ENCODE results near the gene IMPG1. TPM values are rescaled to one million over a fixed set of nuclear protein-coding genes. Genes with fewer than 3 reads are reported as not detected.

IMPG1 gene
- total and polyA plus RNA-seq, 2 of the 8 experiments (the other 6 are each of a cell fraction or from before 2014, with no cell fraction given), result 0.02 TPM; not detected in 1

- TF ChIP-seq HDAC6 (IDR thresholded peaks at IDR 0.05; ENCODE audit: low read depth, low read length) (no peak), KDM4A (IDR thresholded peaks at IDR 0.05; ENCODE audit: low read depth, low read length, severe bottlenecking) (no peak), POLR2A (IDR thresholded peaks at IDR 0.05; ENCODE audit: control extremely low read depth in 1 of 2, low read depth in 2 of 2, low read length in 2 of 2) (no peak), BACH1 (IDR thresholded peaks at IDR 0.05; ENCODE audit: low read length) (no peak)
Observed at GRCh38 chr6:75997696-75998095, 74.8 kb downstream of the IMPG1 start (continued).
